MM.1S (cell line): ENCODE data around the gene LRCH1.

Source experiments
- CTCF ChIP-seq: fragments of 300-600 bp; sonication (generic); IDR thresholded peaks from 2 replicates; pipeline ENCODE4 v1.5.1; 2016; ENCODE audit warnings: antibody characterized with exemption, low read length, mixed read lengths
- EZH2 ChIP-seq: fragments of 300-600 bp; sonication (generic); optimal IDR thresholded peaks from 2 replicates; pipeline ENCODE3; 2017; ENCODE audit warnings: low read depth, mild to moderate bottlenecking, antibody characterized with exemption, low read length, mixed read lengths

- TF ChIP-seq CTCF (no peak), EZH2 (no peak)
These were observed 45.8 kb downstream of the LRCH1 start for GRCh38 chr13:46598820-46599180.
